Liver (tissue), 9 donors: ENCODE measurements around the gene MAP4K4. TPM values are rescaled to one million over a fixed set of nuclear protein-coding genes. Genes with fewer than 3 reads are reported as not detected.

Experiments
- DNase-seq: peaks from one replicate; pipeline ENCODE4 v3.0.0-alpha.2; 2017; ENCODE audit warnings: low spot score
- H3K27ac ChIP-seq, 2 donors: one replicate each; pipeline ENCODE4 v1.7.0; 2013; ENCODE audit warnings: inconsistent platforms in 2 of 2, low read length in 2 of 2, control low read depth in 1 of 2, low read depth in 1 of 2, mild to moderate bottlenecking in 1 of 2
- H3K27me3 ChIP-seq, 4 donors: one replicate each; pipeline versions ENCODE4 v1.6.1 to v1.7.0; 2013; ENCODE audit warnings: low read length in 3 of 4, inconsistent platforms in 1 of 4, mild to moderate bottlenecking in 1 of 4, moderate library complexity in 1 of 4; ENCODE audit not compliant: control insufficient read depth in 4 of 4, insufficient read depth in 4 of 4
- H3K36me3 ChIP-seq, 4 donors: one replicate each; pipeline versions ENCODE4 v1.6.1 to v1.7.0; 2013; ENCODE audit warnings: low read length in 3 of 4, mild to moderate bottlenecking in 3 of 4, low read depth in 1 of 4, moderate library complexity in 1 of 4; ENCODE audit not compliant: control insufficient read depth in 4 of 4, insufficient read depth in 3 of 4
- H3K4me1 ChIP-seq, 4 donors: one replicate each; pipeline versions ENCODE4 v1.6.1 to v1.7.0; 2013; ENCODE audit warnings: low read length in 3 of 4, mild to moderate bottlenecking in 3 of 4, moderate library complexity in 1 of 4; ENCODE audit not compliant: control insufficient read depth in 4 of 4, insufficient read depth in 4 of 4
- H3K4me3 ChIP-seq, 3 donors: one replicate each; pipeline versions ENCODE4 v1.6.1 to v1.7.0; 2013; ENCODE audit warnings: low read length in 3 of 3, control low read depth in 1 of 3, low read depth in 1 of 3, mild to moderate bottlenecking in 1 of 3
- H3K9ac ChIP-seq, 2 donors: one replicate each; pipeline ENCODE4 v1.7.0; 2013; ENCODE audit warnings: low read length in 2 of 2, mild to moderate bottlenecking in 2 of 2, moderate library complexity in 2 of 2, control low read depth in 1 of 2, low read depth in 1 of 2
- H3K9me3 ChIP-seq, 4 donors: one replicate each; pipeline versions ENCODE4 v1.6.1 to v1.7.0; 2013; ENCODE audit warnings: low read length in 3 of 4; ENCODE audit not compliant: control insufficient read depth in 4 of 4
- EGR1 ChIP-seq, 2 donors: IDR thresholded peaks; 2 replicates each; pipeline ENCODE4 v1.6.1; 2016 to 2018; ENCODE audit warnings: antibody characterized with exemption in 2 of 2, low read depth in 2 of 2
- FOXA1 ChIP-seq: IDR thresholded peaks from 2 replicates; pipeline ENCODE4 v1.6.1; 2016; ENCODE audit warnings: antibody characterized with exemption
- FOXA2 ChIP-seq: IDR thresholded peaks from 2 replicates; pipeline ENCODE4 v1.6.1; 2016; ENCODE audit warnings: antibody characterized with exemption
- HNF4A ChIP-seq, 2 donors: conservative IDR thresholded peaks; 2 replicates each; pipeline ENCODE4 v1.6.1; 2016; ENCODE audit warnings: antibody characterized with exemption in 2 of 2, mild to moderate bottlenecking in 2 of 2
- HNF4G ChIP-seq: IDR thresholded peaks from 2 replicates; pipeline ENCODE4 v1.6.1; 2016; ENCODE audit warnings: antibody characterized with exemption
- JUND ChIP-seq, 2 donors: IDR thresholded peaks; 2 replicates each; pipeline ENCODE4 v1.6.1; 2016; ENCODE audit warnings: antibody characterized with exemption in 2 of 2
- NR2F2 ChIP-seq: IDR thresholded peaks from 2 replicates; pipeline ENCODE4 v1.6.1; 2016; ENCODE audit warnings: antibody characterized with exemption
- RAD21 ChIP-seq, 2 donors: IDR thresholded peaks; 2 replicates each; pipeline ENCODE4 v1.6.1; 2016; ENCODE audit warnings: antibody characterized with exemption in 2 of 2, mild to moderate bottlenecking in 2 of 2
- RXRA ChIP-seq, 2 donors: IDR thresholded peaks; 2 replicates each; pipeline ENCODE4 v1.6.1; 2017 to 2018; ENCODE audit warnings: antibody characterized with exemption in 2 of 2, mild to moderate bottlenecking in 1 of 2
- SP1 ChIP-seq: IDR thresholded peaks from 2 replicates; pipeline ENCODE4 v1.6.1; 2018; ENCODE audit warnings: antibody characterized with exemption, mild to moderate bottlenecking
- TAF1 ChIP-seq: conservative IDR thresholded peaks from 2 replicates; pipeline ENCODE4 v1.6.1; 2016; ENCODE audit warnings: antibody characterized with exemption, mild to moderate bottlenecking
- YY1 ChIP-seq: IDR thresholded peaks from 2 replicates; pipeline ENCODE4 v1.6.1; 2016; ENCODE audit warnings: antibody characterized with exemption, mild to moderate bottlenecking
- WGBS: extraction: QIAGEN DNeasy Blood & Tissue Kit; methylation state at CpG from one replicate; pipeline ENCODE4 v1.1.7; 2013; 5-methylcytosine and 5-hydroxymethylcytosine counted together
- polyA plus RNA-seq, 2 donors: library from polyadenylated mRNA; stranded (reverse) in 1 of 2; unstranded in 1 of 2; fragments of 200-250 nt in 1 of 2; fragments of >200 nt in 1 of 2; fragmentation: Nextera tagmentation in 1 of 2; extraction: Ambion mirVana in 1 of 2; gene quantifications; one replicate each; pipeline versions ENCODE4 v1.2.1 to v1.2.3, GENCODE V29; 2013 to 2015
- total RNA-seq, 2 donors: library from RNA; depleted of rRNA; stranded (reverse); fragments of >200 nt; gene quantifications; one replicate each; pipeline ENCODE4 v1.2.3, GENCODE V29; 2014
- TF ChIP-seq, protein P1 (sequence below): IDR thresholded peaks from 2 replicates; pipeline ENCODE4 v1.6.1; 2016; ENCODE audit warnings: antibody characterized with exemption
- TF ChIP-seq, protein P2 (sequence below): fragments of 150-350 bp; IDR thresholded peaks from 2 replicates; pipeline ENCODE4 v1.5.1; 2017; ENCODE audit warnings: improper control_type of control experiment, low read depth, low read length; ENCODE audit not compliant: missing input control
- TF ChIP-seq, protein P3 (sequence below): IDR thresholded peaks from 2 replicates; pipeline ENCODE4 v1.6.1; 2016; ENCODE audit warnings: antibody characterized with exemption
- TF ChIP-seq, protein P4 (sequence below): IDR thresholded peaks from 2 replicates; pipeline ENCODE4 v1.6.1; 2016; ENCODE audit warnings: antibody characterized with exemption, mild to moderate bottlenecking
- donor health status: healthy.
- donor health status: healthy.
- donor health status: healthy.
- donor health status: healthy.
- donor health status: healthy.

The MAP4K4 gene
- total and polyA plus RNA-seq, 4 donors: 9.1 to 40.0 (median 23.6) TPM

DNA sequence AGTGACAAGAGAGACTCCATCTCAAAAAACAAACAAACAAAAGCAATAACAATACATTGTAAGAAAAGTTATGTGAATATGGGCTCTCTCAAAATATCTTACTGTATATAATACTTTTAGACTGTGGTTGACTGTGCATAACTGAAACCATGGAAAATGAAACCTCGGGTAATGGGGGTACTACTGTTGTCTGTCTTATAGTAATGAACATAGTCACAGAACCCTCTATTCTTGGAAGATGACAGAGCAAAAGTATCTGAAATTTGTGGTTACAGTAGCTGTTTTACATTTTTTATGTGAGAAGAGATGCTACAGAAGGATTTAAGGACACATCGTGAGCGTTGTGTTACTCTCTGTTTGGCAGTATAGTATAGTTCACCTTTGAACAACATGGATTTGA, 60.5 kb downstream of the MAP4K4 start:
- Histone ChIP-seq H3K36me3 (no peaks in the 10 kb centered on the region), H3K9ac (no peak overlapping the region), H3K9me3 (no peaks in the 10 kb centered on the region), H3K4me3 (no peak overlapping the region), H3K4me1 (peaks cover 13 to 44% (median 42%) of the 10 kb centered on the region in 4 donors), H3K27me3 (no peaks in the 10 kb centered on the region), H3K27ac (no peak overlapping the region)
- DNase-seq: no peak
- 82% methylated on average over 3 of the region's 3 CpGs for WGBS
- TF ChIP-seq FOXA2: no peak
- TF ChIP-seq RAD21 (IDR thresholded peaks at IDR 0.05): no peak
- TF ChIP-seq FOXA1: no peak
- no peak for TF ChIP-seq JUND (IDR thresholded peaks at IDR 0.05)
- no peak for TF ChIP-seq HNF4A (conservative IDR thresholded peaks at IDR 0.05)
- TF ChIP-seq YY1: no peak
- no peak for TF ChIP-seq TAF1
- TF ChIP-seq RXRA (IDR thresholded peaks at IDR 0.05): no peak

DNA sequence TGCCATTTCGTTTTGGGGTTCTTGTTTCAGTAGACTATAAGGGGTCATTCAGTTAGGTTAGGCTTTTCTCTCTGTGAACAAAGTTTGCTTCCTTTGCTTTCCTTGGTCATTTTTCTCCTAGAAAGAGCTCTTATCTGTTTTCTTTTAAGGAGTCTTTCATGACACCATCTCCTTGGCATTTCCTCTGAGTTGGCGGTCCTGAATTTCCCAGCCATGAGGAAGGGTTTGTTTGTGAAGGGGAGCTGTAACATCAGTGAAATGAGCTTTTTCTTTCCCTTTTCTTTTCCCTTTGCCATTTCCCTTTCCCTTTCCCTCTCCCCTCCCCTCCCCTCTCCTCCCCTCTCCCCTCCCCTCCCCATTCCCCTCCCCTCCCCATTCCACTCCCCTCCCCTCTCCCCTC, 61.7 kb downstream of the MAP4K4 start:
- H3K27ac ChIP-seq: peak overlapping the region in 1 of 2 donors; percentile 20
- WGBS: 71% methylated on average over 2 of the region's 2 CpGs

DNA sequence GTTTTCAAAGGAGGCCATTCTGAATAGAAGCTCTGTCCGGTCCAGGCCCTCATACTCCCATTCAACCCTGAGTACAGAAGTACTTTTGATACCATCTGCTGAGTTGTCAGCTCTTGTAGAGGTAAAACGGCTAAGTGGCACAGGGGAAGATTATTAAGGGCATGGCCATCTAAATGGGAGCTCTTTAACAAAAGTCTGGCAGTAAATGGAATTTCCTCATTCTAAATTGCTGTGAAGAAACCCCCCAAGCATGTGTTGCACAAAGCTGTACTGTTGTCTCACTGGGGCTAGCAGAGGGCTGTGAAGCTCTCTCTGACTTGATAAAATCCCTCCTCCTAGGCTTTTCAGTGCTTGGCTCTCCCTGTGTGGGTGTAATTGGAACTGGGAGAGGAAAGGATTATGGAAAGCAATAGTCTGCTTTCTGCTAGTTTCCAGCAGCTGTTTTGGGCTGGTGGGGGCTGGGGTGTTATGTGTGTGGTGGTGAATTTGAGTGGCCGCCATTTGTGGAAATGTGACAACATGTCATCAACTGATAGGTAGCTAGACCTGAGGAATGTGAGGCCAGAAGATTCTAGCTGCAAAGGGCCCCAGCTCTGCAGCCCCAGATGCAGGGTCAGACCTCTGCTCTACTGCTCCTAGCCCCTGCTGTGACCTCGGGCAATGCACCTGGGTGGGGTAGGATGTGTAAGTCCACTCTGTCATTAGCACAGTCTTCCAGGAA, 65.1 kb downstream of the MAP4K4 start:
- Histone ChIP-seq H3K4me1 (peaks cover 20 to 47% (median 42%) of the 10 kb centered on the region in 4 donors), H3K36me3 (no peaks in the 10 kb centered on the region), H3K27me3 (no peaks in the 10 kb centered on the region), H3K9me3 (no peaks in the 10 kb centered on the region), H3K27ac (no peak overlapping the region), H3K4me3 (no peak overlapping the region), H3K9ac (no peak overlapping the region)
- DNase-seq: no peak
- WGBS: 77% methylated on average over 4 of the region's 4 CpGs
- TF ChIP-seq, protein P1, sequence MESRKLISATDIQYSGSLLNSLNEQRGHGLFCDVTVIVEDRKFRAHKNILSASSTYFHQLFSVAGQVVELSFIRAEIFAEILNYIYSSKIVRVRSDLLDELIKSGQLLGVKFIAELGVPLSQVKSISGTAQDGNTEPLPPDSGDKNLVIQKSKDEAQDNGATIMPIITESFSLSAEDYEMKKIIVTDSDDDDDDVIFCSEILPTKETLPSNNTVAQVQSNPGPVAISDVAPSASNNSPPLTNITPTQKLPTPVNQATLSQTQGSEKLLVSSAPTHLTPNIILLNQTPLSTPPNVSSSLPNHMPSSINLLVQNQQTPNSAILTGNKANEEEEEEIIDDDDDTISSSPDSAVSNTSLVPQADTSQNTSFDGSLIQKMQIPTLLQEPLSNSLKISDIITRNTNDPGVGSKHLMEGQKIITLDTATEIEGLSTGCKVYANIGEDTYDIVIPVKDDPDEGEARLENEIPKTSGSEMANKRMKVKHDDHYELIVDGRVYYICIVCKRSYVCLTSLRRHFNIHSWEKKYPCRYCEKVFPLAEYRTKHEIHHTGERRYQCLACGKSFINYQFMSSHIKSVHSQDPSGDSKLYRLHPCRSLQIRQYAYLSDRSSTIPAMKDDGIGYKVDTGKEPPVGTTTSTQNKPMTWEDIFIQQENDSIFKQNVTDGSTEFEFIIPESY: no peak
- TF ChIP-seq, protein P2, sequence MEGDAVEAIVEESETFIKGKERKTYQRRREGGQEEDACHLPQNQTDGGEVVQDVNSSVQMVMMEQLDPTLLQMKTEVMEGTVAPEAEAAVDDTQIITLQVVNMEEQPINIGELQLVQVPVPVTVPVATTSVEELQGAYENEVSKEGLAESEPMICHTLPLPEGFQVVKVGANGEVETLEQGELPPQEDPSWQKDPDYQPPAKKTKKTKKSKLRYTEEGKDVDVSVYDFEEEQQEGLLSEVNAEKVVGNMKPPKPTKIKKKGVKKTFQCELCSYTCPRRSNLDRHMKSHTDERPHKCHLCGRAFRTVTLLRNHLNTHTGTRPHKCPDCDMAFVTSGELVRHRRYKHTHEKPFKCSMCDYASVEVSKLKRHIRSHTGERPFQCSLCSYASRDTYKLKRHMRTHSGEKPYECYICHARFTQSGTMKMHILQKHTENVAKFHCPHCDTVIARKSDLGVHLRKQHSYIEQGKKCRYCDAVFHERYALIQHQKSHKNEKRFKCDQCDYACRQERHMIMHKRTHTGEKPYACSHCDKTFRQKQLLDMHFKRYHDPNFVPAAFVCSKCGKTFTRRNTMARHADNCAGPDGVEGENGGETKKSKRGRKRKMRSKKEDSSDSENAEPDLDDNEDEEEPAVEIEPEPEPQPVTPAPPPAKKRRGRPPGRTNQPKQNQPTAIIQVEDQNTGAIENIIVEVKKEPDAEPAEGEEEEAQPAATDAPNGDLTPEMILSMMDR: no peak
- TF ChIP-seq RAD21 (IDR thresholded peaks at IDR 0.05): no peak
- TF ChIP-seq NR2F2: no peak
- no peak for TF ChIP-seq SP1
- TF ChIP-seq, protein P3, sequence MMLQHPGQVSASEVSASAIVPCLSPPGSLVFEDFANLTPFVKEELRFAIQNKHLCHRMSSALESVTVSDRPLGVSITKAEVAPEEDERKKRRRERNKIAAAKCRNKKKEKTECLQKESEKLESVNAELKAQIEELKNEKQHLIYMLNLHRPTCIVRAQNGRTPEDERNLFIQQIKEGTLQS: no peak
- TF ChIP-seq YY1: no peak
- TF ChIP-seq FOXA1: no peak
- TF ChIP-seq, protein P4, sequence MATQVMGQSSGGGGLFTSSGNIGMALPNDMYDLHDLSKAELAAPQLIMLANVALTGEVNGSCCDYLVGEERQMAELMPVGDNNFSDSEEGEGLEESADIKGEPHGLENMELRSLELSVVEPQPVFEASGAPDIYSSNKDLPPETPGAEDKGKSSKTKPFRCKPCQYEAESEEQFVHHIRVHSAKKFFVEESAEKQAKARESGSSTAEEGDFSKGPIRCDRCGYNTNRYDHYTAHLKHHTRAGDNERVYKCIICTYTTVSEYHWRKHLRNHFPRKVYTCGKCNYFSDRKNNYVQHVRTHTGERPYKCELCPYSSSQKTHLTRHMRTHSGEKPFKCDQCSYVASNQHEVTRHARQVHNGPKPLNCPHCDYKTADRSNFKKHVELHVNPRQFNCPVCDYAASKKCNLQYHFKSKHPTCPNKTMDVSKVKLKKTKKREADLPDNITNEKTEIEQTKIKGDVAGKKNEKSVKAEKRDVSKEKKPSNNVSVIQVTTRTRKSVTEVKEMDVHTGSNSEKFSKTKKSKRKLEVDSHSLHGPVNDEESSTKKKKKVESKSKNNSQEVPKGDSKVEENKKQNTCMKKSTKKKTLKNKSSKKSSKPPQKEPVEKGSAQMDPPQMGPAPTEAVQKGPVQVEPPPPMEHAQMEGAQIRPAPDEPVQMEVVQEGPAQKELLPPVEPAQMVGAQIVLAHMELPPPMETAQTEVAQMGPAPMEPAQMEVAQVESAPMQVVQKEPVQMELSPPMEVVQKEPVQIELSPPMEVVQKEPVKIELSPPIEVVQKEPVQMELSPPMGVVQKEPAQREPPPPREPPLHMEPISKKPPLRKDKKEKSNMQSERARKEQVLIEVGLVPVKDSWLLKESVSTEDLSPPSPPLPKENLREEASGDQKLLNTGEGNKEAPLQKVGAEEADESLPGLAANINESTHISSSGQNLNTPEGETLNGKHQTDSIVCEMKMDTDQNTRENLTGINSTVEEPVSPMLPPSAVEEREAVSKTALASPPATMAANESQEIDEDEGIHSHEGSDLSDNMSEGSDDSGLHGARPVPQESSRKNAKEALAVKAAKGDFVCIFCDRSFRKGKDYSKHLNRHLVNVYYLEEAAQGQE: no peak
- TF ChIP-seq JUND (IDR thresholded peaks at IDR 0.05): no peak
- TF ChIP-seq HNF4G: no peak
- TF ChIP-seq EGR1 (IDR thresholded peaks at IDR 0.05; ENCODE audit: low read depth in 2 of 2): no peak

More for the DNA sequence above, 61.7 kb downstream of the MAP4K4 start:
- no peak for DNase-seq
- no peaks in the 10 kb centered on the region for H3K9me3 ChIP-seq
- H3K4me3 ChIP-seq: no peak overlapping the region
- H3K9ac ChIP-seq: no peak overlapping the region
- no peaks in the 10 kb centered on the region for H3K36me3 ChIP-seq
- H3K27me3 ChIP-seq: no peaks in the 10 kb centered on the region
- peak in 1 of 2 donors; percentile 41 for TF ChIP-seq JUND (IDR thresholded peaks at IDR 0.05)
- TF ChIP-seq HNF4A (conservative IDR thresholded peaks at IDR 0.05): no peak
- TF ChIP-seq, protein P2: no peak
- H3K4me1 ChIP-seq: peaks cover 9 to 45% (median 42%) of the 10 kb centered on the region in 4 donors
